Glomerular endothelial cell (primary cell): ENCODE measurements around the gene ZNF655. TPM values are rescaled to one million over a fixed set of nuclear protein-coding genes. Genes with fewer than 3 reads are reported as not detected.
A peak's percentile ranks its signal among the peaks of the same experiment; 100 is the strongest.
"Not testable (repeated sequence)": the region's sequence is repeated elsewhere in the genome, so short reads cannot be mapped to it uniquely, and the experiment has no call there.

ENCODE experiments used
- DNase-seq: peaks from one replicate; pipeline ENCODE4 v3.0.0-alpha.2; 2011; ENCODE audit warnings: low read depth, low spot score; ENCODE audit errors: extremely low read depth
- total RNA-seq: library from RNA; depleted of rRNA; stranded (reverse); fragments of >200 nt; gene quantifications from 2 replicates; pipeline ENCODE4 v1.2.3, GENCODE V29; 2015

Gene ZNF655
- total RNA-seq, result 11.3 and 12.7 TPM in 2 replicates

GRCh38 chr7:99558306-99559174 lies at the start of gene ZNF655:
TSS of gene ZNF655 (plus strand) at chr7:99558642. CDS start at chr7:99560560, 1,918 bp downstream.
- DNase-seq, result no peak

GRCh38 chr7:99514050-99514449 lies 44.4 kb upstream of the ZNF655 start:
- DNase-seq, result no peak

GRCh38 chr7:99521399-99521798 lies 37.0 kb upstream of the ZNF655 start:
- no peak for DNase-seq

GRCh38 chr7:99525713-99526440 lies 32.6 kb upstream of the ZNF655 start:
- DNase-seq, result no peak

GRCh38 chr7:99531354-99531765 lies 27.1 kb upstream of the ZNF655 start:
- no peak for DNase-seq

- DNase-seq, result no peak
Measured at GRCh38 chr7:99535667-99536066, 22.8 kb upstream of the ZNF655 start.

GRCh38 chr7:99539213-99539811 lies 19.1 kb upstream of the ZNF655 start:
- no peak for DNase-seq

GRCh38 chr7:99540542-99540941 lies 17.9 kb upstream of the ZNF655 start:
- DNase-seq, result no peak

GRCh38 chr7:99541212-99541611 lies 17.2 kb upstream of the ZNF655 start:
- no peak for DNase-seq

GRCh38 chr7:99543081-99543671 lies 15.3 kb upstream of the ZNF655 start:
- no peak for DNase-seq

- no peak for DNase-seq
Measured at GRCh38 chr7:99543916-99544315, 14.5 kb upstream of the ZNF655 start.

- DNase-seq, result not testable (repeated sequence)
Measured at GRCh38 chr7:99545308-99545707, 13.1 kb upstream of the ZNF655 start.

- DNase-seq, result not testable (repeated sequence)
Measured at GRCh38 chr7:99549545-99549944, 8.9 kb upstream of the ZNF655 start.

GRCh38 chr7:99551334-99551733 lies 7.1 kb upstream of the ZNF655 start:
- DNase-seq, result no peak

- DNase-seq, result peak; percentile 81
Measured at GRCh38 chr7:99551767-99552463, 6.5 kb upstream of the ZNF655 start, which contains the start of gene FAM200A. TSS of gene FAM200A (minus strand) at chr7:99552114. CDS start at chr7:99548407, 3,707 bp downstream.

- no peak for DNase-seq
Measured at GRCh38 chr7:99553039-99553438, 5.4 kb upstream of the ZNF655 start.

GRCh38 chr7:99554939-99555338 lies 3.5 kb upstream of the ZNF655 start:
- DNase-seq, result no peak

GRCh38 chr7:99557196-99557607 lies 1.2 kb upstream of the ZNF655 start:
- DNase-seq, result no peak

- DNase-seq, result no peak
Measured at GRCh38 chr7:99557940-99558305, 519 bp upstream of the ZNF655 start.

GRCh38 chr7:99559175-99559915 lies 903 bp downstream of the ZNF655 start:
- DNase-seq, result no peak
